Aorta (tissue), 5 donors: ENCODE measurements around the gene MED27. TPM values are rescaled to one million over a fixed set of nuclear protein-coding genes. Genes with fewer than 3 reads are reported as not detected.

Experiments
- ATAC-seq: fragments of 200-7000 bp; cut with Tn5 transposase; one replicate; pipeline ENCODE4 v1.9.1; 2022; ENCODE audit warnings: moderate library complexity; ENCODE audit not compliant: low FRiP score
- DNase-seq, 2 donors: peaks; one replicate each; pipeline ENCODE4 v3.0.0-alpha.2; 2020
- H3K27ac ChIP-seq, 2 donors: one replicate each; pipeline ENCODE4 v1.5.1; 2013; ENCODE audit warnings: low read length in 2 of 2, mild to moderate bottlenecking in 2 of 2, moderate library complexity in 2 of 2, control low read depth in 1 of 2, inconsistent platforms in 1 of 2, low read depth in 1 of 2
- H3K27me3 ChIP-seq, 2 donors: one replicate each; pipeline ENCODE4 v1.6.1; 2013; ENCODE audit warnings: control low read depth in 1 of 2, low read length in 1 of 2, mild to moderate bottlenecking in 1 of 2, moderate library complexity in 1 of 2; ENCODE audit not compliant: insufficient read depth in 2 of 2, control insufficient read depth in 1 of 2
- H3K36me3 ChIP-seq, 2 donors: one replicate each; pipeline ENCODE4 v1.6.1; 2013; ENCODE audit warnings: control low read depth in 1 of 2, low read length in 1 of 2, mild to moderate bottlenecking in 1 of 2; ENCODE audit not compliant: insufficient read depth in 2 of 2, control insufficient read depth in 1 of 2
- H3K4me1 ChIP-seq, 2 donors: one replicate each; pipeline ENCODE4 v1.6.1; 2013; ENCODE audit warnings: low read length in 2 of 2, control low read depth in 1 of 2, mild to moderate bottlenecking in 1 of 2, moderate library complexity in 1 of 2; ENCODE audit not compliant: insufficient read depth in 2 of 2, control insufficient read depth in 1 of 2
- H3K4me3 ChIP-seq, 2 donors: one replicate each; pipeline ENCODE4 v1.5.1; 2013; ENCODE audit warnings: low read length in 2 of 2, control low read depth in 1 of 2, mild to moderate bottlenecking in 1 of 2
- H3K9me3 ChIP-seq: one replicate; pipeline ENCODE4 v1.6.1; 2013; ENCODE audit warnings: mild to moderate bottlenecking, low read length; ENCODE audit not compliant: control insufficient read depth
- WGBS, 2 donors: extraction: QIAGEN DNeasy Blood & Tissue Kit; methylation state at CpG; one replicate each; pipeline ENCODE4 v1.1.7; 2013; 5-methylcytosine and 5-hydroxymethylcytosine counted together
- intact Hi-C, 2 donors: fragments of 100-400 bp; cut with DNase I; formaldehyde crosslinking; loops; one replicate each; pipeline versions ENCODE4 v1.14.2 to v1.15.0; 2022
- polyA plus RNA-seq, 2 donors: library from polyadenylated mRNA; stranded (reverse); fragments of 200-250 nt; gene quantifications; one replicate each; pipeline ENCODE4 v1.2.3, GENCODE V29; 2013
- total RNA-seq, 2 donors: library from RNA; stranded (reverse); fragmentation: NEBNext Ultra II Directional; extraction: Animal tissue kit (Norgen Biotek cat#: 25700); gene quantifications; one replicate each; pipeline ENCODE4 v1.2.1, GENCODE V29; 2021
- donor health status: healthy with polysubstance abuse.
- donor health status: Bipolar disorder and iron deficiency.
- donor health status: DM: no; HTN: no; CAD: no.
- donor health status: DM: no; HTN: no; CAD: no.
- donor health status: DM: yes; HTN: yes; CAD: no.

Gene MED27
- total and polyA plus RNA-seq, 4 donors, result 15.5 to 25.1 (median 20.9) TPM

GRCh38 chr9:132030626-132031325 is 48.9 kb downstream of the MED27 start:
- H3K27ac ChIP-seq, result no peak overlapping the region
- DNase-seq (no peak), ATAC-seq (no peak)
- no peak overlapping the region for H3K4me3 ChIP-seq
- H3K4me1 ChIP-seq, result peaks cover 0 to 5% of the 10 kb centered on the region in 2 donors
- no peaks in the 10 kb centered on the region for H3K36me3 ChIP-seq
- H3K9me3 ChIP-seq, result no peaks in the 10 kb centered on the region
- H3K27me3 ChIP-seq, result no peaks in the 10 kb centered on the region
- 86 to 87% methylated on average over 3 of the region's 3 CpGs for WGBS, 2 donors
- intact Hi-C loops, result no loop called here

GRCh38 chr9:132027752-132028663 is 51.7 kb downstream of the MED27 start:
- DNase-seq (no peak), ATAC-seq (no peak)
- Histone ChIP-seq H3K36me3 (no peaks in the 10 kb centered on the region), H3K4me3 (no peak overlapping the region), H3K27ac (no peak overlapping the region), H3K27me3 (no peaks in the 10 kb centered on the region), H3K4me1 (peaks cover 0 to 5% of the 10 kb centered on the region in 2 donors), H3K9me3 (no peaks in the 10 kb centered on the region)
- WGBS, 2 donors, result 68 to 75% methylated on average over 7 of the region's 7 CpGs
- intact Hi-C loops, result no loop called here

GRCh38 chr9:132026932-132027585 is 52.6 kb downstream of the MED27 start:
- Histone ChIP-seq H3K9me3 (no peaks in the 10 kb centered on the region), H3K27ac (no peak overlapping the region), H3K4me1 (no peaks in the 10 kb centered on the region), H3K4me3 (no peak overlapping the region), H3K27me3 (no peaks in the 10 kb centered on the region), H3K36me3 (no peaks in the 10 kb centered on the region)
- 88 to 89% methylated on average over 12 of the region's 12 CpGs for WGBS, 2 donors
- DNase-seq, result no peak
- intact Hi-C loops, result no loop called here
- peak; percentile 11 for ATAC-seq

- peaks cover 0 to 3% of the 10 kb centered on the region in 2 donors for H3K4me1 ChIP-seq
Measured at GRCh38 chr9:132025766-132026165, 53.9 kb downstream of the MED27 start.

GRCh38 chr9:132024589-132024988 is 55.1 kb downstream of the MED27 start:
- 91 to 93% methylated on average over 7 of the region's 7 CpGs for WGBS, 2 donors
- ATAC-seq (no peak), DNase-seq (no peak)
- intact Hi-C loops, result no loop called here
- peaks cover 2 to 8% of the 10 kb centered on the region in 2 donors for H3K4me1 ChIP-seq
- H3K9me3 ChIP-seq, result no peaks in the 10 kb centered on the region
- H3K4me3 ChIP-seq, result no peak overlapping the region
- no peaks in the 10 kb centered on the region for H3K36me3 ChIP-seq
- H3K27ac ChIP-seq, result no peak overlapping the region
- no peaks in the 10 kb centered on the region for H3K27me3 ChIP-seq

More at GRCh38 chr9:132025766-132026165, 53.9 kb downstream of the MED27 start:
- no peaks in the 10 kb centered on the region for H3K36me3 ChIP-seq
- no peak for ATAC-seq
- intact Hi-C loops, result no loop called here
- no peak overlapping the region for H3K4me3 ChIP-seq
- no peaks in the 10 kb centered on the region for H3K27me3 ChIP-seq
- 97 to 98% methylated on average over 3 of the region's 3 CpGs for WGBS, 2 donors
- no peak overlapping the region for H3K27ac ChIP-seq
- H3K9me3 ChIP-seq, result no peaks in the 10 kb centered on the region
- DNase-seq, result no peak

- H3K4me1 ChIP-seq, result peaks cover 2 to 12% of the 10 kb centered on the region in 2 donors
- H3K9me3 ChIP-seq, result no peaks in the 10 kb centered on the region
- WGBS, 2 donors, result 87 to 91% methylated on average over 5 of the region's 5 CpGs
- H3K27me3 ChIP-seq, result no peaks in the 10 kb centered on the region
- DNase-seq (no peak), ATAC-seq (no peak)
- H3K4me3 ChIP-seq, result no peak overlapping the region
- H3K36me3 ChIP-seq, result no peaks in the 10 kb centered on the region
- no peak overlapping the region for H3K27ac ChIP-seq
- intact Hi-C loops, result no loop called here
Measured at GRCh38 chr9:132023419-132024180, 56.1 kb downstream of the MED27 start.

GRCh38 chr9:132020820-132021510 is 58.7 kb downstream of the MED27 start:
- H3K4me3 ChIP-seq, result no peak overlapping the region
- intact Hi-C loops, result no loop called here
- no peaks in the 10 kb centered on the region for H3K36me3 ChIP-seq
- DNase-seq (no peak), ATAC-seq (no peak)
- H3K9me3 ChIP-seq, result no peaks in the 10 kb centered on the region
- no peak overlapping the region for H3K27ac ChIP-seq
- H3K27me3 ChIP-seq, result no peaks in the 10 kb centered on the region
- peaks cover 2 to 12% of the 10 kb centered on the region in 2 donors for H3K4me1 ChIP-seq
- 52 to 68% methylated on average over 4 of the region's 4 CpGs for WGBS, 2 donors

GRCh38 chr9:132020272-132020671 is 59.4 kb downstream of the MED27 start:
- Histone ChIP-seq H3K27ac (no peak overlapping the region), H3K4me1 (peaks cover 2 to 12% of the 10 kb centered on the region in 2 donors), H3K4me3 (no peak overlapping the region), H3K9me3 (no peaks in the 10 kb centered on the region), H3K36me3 (no peaks in the 10 kb centered on the region), H3K27me3 (no peaks in the 10 kb centered on the region)
- DNase-seq (no peak), ATAC-seq (no peak)
- intact Hi-C loops, result no loop called here
- WGBS, 2 donors, result 97 to 100% methylated on average over 2 of the region's 2 CpGs
